Fibroblast of skin of right quadriceps (primary cell): ENCODE measurements around the gene PET117.
A peak's percentile ranks its signal among the peaks of the same experiment; 100 is the strongest.
"Not testable (repeated sequence)": the region's sequence is repeated elsewhere in the genome, so short reads cannot be mapped to it uniquely, and the experiment has no call there.

Experiments used
- DNase-seq: peaks from one replicate; pipeline ENCODE4 v3.0.0-alpha.2; 2013

Gene PET117, protein sequence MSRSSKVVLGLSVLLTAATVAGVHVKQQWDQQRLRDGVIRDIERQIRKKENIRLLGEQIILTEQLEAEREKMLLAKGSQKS

DNA sequence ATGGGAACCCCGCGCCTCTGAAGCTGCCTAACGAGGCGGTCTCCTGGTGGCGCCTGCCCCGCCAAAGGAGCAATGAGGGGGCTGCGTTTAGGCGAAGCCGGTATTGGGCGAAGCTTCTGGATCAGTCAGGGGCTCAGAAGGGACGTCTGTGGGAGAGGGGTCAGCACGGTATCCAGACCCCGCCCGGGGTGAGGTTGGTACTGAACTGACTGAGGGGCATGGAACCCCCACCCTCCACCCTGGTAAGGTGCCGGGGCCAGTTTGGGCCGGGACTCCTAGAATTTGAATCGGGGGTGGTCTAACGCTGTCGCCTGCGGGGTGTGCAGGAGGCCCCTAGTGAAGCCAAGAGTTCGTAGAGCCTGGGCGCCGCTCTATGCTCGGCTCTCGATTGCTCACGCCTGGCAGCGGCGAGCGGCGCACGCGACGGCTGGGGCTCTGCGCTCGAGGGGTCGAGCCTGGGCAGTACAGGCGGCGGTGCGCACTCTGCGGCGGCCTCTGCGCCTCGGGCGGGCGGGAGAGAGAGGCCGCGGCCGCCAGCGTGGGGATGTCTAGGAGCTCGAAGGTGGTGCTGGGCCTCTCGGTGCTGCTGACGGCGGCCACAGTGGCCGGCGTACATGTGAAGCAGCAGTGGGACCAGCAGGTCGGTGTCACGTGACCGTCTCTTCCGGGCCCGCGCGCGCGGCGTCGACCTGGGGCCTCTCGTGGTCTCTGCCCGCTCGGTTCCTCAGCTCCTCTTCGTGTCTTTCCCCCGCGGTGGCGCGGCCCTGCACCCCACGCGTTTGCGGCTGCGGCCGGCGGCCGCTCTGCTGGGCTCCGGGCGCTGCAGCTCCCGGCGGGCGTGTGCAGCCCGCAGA, at the start of gene PET117, which contains the start of gene KAT14:
PET117 (plus strand) TSS at position 452 of the 854 bp plus-strand sequence; CDS start at position 545, 93 bp downstream.
KAT14 (plus strand) TSS at position 452 of the 854 bp plus-strand sequence. CDS start 4,798 bp downstream, outside the sequence.
- peak; percentile 96 for DNase-seq

GRCh38 chr20:18088298-18088697, 49.4 kb upstream of the PET117 start:
- not testable (repeated sequence) for DNase-seq

DNA sequence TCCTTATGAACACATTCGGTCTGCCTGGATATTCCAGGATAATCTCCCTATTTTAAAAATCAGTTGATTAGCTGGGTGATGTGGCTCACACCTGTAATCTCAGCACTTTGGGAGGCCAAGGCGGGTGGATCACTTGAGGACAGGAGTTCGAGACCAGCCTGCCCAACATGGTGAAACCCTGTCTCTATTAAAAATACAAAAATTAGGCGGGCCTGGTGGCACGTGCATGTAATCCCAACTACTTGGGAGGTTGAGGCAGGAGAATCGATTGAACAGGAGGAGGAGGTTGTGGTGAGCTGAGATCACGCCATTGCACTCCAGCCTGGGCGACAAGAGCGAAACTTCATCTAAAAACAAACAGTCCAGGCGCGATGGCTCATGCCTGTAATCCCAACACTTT, 48.8 kb upstream of the PET117 start:
- not testable (repeated sequence) for DNase-seq

- DNase-seq = no peak
These were observed 47.6 kb upstream of the PET117 start for GRCh38 chr20:18090044-18090443.

DNA sequence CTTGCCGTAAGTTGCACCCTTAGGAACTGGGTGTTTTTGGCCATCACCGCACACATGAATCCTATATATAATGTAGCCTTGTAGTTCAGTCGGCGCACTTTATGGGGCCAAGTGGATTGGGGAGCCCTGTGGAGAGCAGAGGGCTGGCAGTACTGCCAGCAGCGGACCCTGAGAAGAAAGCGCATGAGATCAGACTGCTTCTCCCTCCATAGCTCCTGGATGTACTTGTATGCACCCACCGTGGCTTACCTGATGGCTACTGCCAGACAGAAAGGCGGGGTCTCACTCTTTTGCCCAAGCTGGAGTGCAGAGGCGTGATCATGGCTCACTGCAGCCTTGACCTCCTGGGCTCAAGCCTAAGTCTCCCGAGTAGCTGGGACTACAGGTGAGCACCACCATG, 47.2 kb upstream of the PET117 start:
- no peak for DNase-seq

DNA sequence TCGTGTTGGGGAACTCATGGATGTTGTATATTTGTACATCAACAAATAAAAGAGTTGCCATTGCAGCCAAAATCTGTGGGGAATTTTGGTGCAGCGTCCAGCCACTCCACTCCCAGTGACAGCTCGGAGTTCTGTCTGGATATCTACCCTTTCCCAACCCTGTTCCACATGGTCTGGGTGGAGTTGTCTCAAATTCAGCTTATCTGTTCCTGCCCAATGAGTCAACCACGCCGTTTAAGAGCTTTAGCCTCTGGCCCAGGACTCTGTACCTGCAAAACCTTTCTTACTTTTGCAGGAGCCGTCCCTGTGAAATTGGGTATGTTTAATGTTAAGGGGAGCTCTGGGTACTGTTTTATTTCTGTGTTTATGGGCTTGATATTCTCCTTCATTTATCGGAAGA, 46.0 kb upstream of the PET117 start:
- DNase-seq = no peak

GRCh38 chr20:18092890-18093289, 44.8 kb upstream of the PET117 start:
- no peak for DNase-seq

GRCh38 chr20:18093388-18093787, 44.3 kb upstream of the PET117 start:
- no peak for DNase-seq

DNA sequence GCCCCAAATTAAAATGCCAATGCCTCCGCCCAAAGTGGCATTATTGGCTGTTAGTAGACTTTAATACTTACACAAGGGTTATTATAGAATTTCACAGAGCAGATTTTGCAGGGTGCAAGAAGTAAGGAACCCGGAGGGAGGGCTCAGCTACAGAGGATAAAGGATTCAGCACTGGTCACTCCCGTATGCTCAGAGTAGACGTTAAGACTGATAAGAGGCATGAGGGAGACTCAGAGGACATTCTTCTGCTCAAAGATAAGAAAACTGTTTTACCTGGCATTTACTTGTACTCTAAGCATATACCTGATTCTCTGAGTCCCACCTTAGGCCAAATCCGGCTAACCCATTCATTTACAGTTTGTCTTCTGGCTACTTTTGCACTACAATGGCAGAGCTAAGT, 43.5 kb upstream of the PET117 start:
- DNase-seq = no peak

DNA sequence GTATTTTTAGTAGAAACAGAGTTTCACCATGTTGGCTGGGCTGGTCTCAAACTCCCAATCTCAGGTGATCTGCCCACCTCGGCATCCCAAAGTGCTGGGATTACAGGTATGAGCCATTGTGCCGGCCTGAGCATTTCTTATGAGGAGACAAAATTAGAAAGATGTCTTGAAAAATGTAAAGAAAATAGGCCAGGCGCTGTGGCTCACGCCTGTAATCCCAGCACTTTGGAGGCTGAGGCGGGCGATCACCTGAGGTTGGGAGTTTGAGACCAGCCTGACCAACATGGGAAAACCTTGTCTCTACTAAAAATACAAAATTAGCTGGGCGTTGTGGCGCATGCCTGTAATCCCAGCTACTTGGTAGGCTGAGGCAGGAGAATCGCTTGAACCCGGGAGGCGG, 37.1 kb upstream of the PET117 start:
- DNase-seq = not testable (repeated sequence)

DNA sequence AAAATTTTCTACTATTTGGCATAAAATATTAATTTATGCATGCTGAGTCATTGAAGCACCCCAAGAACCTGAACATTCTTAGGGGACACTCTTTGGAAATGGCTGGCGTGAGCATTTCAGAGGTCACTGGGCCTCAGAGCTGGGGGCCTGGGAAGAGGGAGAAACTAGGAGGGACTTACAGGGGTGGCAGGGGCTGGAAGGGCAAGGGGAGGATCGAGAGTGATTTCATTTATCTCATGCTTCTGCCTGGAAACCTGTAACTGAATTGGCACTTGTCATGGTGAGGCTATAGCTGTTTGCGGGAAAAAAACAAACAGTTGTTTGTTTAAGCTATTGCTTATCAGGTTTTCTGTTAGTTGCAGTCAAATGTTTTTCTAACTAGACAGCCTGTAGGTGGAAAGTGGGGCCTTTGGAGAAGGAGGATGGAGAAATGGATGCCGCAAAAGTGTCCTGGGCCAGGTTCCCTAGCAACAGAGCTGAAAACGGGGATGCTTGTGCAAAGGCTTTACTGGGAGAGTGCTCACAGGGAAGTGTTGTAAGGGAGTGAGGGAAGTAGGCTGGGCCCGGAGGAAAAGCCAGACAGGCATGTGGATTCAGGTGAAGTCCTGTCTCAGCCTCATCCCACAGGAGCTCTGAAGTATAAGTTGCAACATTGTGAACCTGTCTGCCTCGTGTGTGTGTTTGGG, 36.4 kb upstream of the PET117 start:
- DNase-seq = no peak

- no peak for DNase-seq
These were observed 34.2 kb upstream of the PET117 start for GRCh38 chr20:18103497-18103896.

- no peak for DNase-seq
These were observed 29.3 kb upstream of the PET117 start for GRCh38 chr20:18108326-18108725.

- not testable (repeated sequence) for DNase-seq
These were observed 9.1 kb upstream of the PET117 start for GRCh38 chr20:18128574-18128973.

DNA sequence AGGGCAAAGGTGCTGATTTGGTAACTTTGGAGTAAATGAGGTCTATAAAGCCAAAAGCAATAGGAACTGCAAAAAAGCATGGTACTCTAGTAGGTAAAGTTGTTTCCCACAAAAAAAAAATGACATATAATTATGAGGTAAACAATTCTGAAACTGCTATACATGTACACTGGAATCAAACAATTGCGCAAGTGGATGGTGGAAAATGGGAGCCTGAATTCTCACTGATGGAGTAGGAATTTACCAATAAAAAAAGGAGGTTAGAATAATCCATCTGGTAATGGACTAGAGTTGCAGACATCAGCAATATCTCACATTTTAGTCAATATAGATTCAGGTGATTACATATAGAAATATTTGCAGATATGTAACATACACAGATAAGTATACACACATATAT, 5.0 kb upstream of the PET117 start:
- DNase-seq = no peak

GRCh38 chr20:18133962-18134361, 3.7 kb upstream of the PET117 start:
- no peak for DNase-seq

GRCh38 chr20:18138266-18138582, 561 bp downstream of the PET117 start:
- DNase-seq = no peak

GRCh38 chr20:18138639-18139583, 1.2 kb downstream of the PET117 start:
- DNase-seq = no peak

DNA sequence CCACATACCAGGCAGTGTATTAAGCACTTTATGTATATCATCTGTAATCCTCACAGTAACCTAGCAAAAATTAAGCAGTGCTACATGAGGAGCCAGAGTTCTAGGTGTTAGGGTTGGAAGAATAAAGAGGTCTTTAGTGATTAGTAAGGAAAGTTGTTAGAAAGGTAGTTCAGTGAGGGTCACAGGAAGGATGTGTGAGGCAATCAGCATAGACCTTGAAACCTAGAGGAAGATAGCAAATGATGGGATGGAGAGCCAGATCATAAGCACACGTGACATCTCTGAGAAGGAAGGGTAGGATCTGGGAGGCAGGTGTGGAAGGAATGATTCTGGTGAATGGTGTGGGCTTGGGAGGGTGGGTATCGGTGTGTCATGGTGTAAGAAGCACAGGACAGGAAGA, 2.2 kb downstream of the PET117 start:
- no peak for DNase-seq

DNA sequence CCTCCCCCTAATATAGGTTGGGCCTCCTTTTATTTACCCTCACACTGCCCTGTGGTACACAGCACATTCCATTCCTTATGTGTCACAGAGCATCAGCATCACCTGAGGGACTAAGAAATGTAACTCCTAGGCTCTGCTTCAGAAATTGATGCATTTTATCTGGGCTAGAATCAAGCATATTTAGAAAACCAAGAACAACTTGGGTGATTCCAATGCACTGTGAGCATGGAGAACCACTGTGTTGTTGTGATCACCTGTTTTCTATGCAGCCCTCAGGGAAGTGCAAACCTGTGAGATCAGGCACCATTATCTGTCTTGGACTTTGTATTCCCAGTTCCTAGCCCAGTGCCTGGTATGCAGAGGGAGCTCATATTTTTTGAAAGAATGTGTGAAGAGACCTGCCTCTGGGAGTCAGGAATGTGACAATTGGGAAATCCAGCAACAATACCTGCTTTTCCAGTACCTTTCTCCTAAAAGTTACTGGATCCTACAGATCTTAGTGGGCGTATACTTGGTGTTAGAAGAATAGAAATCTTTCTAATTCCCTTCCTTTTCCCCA, 7.0 kb downstream of the PET117 start:
- no peak for DNase-seq

DNA sequence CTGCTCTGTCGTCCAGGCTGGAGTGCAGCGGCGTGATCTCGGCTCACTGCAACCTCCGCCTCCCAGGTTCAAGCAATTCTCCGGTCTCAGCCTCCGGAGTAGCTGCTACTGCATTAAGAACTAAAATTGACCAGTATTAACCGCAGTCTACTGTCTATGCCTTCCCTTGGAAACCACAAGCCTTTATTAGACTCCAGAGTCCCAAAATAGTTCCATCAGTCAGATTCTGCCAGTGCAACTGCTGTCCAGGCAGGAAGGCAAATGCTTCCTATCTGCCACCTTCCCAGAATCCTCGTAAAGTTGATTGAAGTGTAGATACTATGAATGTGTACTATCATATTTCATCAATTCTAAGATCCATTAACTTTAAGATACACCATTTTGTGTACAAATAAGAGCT, 16.7 kb downstream of the PET117 start:
- DNase-seq = no peak

DNA sequence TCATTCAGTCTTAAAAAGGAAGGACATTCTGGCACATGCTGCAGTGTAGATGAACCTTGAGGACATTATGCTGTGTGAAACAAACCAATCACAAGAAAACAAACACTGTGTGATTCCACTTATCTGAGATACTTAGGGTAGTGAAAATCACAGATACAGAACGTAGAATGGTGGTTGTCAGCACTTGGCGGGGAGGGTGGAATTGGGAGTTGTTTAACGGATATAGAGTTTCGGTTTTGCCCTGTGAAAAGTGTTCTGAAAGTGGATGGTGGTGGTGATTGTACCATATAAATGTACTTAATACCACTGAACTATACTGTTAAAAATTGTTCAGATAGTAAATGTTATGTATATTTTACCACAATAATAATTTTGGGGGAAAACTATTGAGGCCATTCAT, 18.4 kb downstream of the PET117 start:
- DNase-seq = no peak

DNA sequence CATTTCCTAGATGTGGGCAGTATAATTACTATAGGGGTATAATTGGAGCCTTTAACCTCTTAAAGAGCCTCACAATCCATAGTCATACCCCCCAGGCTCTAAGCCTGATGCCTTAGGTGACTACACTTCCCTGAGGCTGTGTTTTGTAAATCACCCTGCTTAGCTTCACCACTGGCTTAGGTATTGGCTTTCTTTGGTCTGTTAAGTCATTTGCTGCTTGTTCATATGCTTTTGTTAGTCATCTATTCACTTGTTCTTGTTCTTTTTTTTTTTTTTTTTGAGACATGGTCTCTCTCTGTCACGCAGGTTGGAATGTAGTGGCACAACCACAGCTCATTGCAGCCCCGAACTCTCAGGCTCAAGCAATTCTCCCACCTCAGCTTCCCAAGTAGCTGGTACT, 26.7 kb downstream of the PET117 start:
- no peak for DNase-seq
